CD4-positive, alpha-beta T cell treated with Interferon gamma for 1 hour (primary cell): ENCODE results near the gene GON7.
A peak's percentile ranks its signal among the peaks of the same experiment; 100 is the strongest.
"Not testable (repeated sequence)": the region's sequence is repeated elsewhere in the genome, so short reads cannot be mapped to it uniquely, and the experiment has no call there.

ENCODE experiments used
- DNase-seq: peaks from one replicate; pipeline ENCODE4 v3.0.0-alpha.2; 2020

Gene GON7

GRCh38 chr14:93199031-93199430 lies 7.8 kb downstream of the GON7 start:
- no peak for DNase-seq

GRCh38 chr14:93195316-93195999 lies 11.4 kb downstream of the GON7 start:
- no peak for DNase-seq

GRCh38 chr14:93186956-93187355 lies 19.9 kb downstream of the GON7 start:
- DNase-seq: no peak

- DNase-seq: no peak
These were observed 20.4 kb downstream of the GON7 start for GRCh38 chr14:93186466-93186865.

GRCh38 chr14:93185349-93185720 lies 21.5 kb downstream of the GON7 start:
- DNase-seq: no peak

GRCh38 chr14:93184391-93185348 lies 22.2 kb downstream of the GON7 start, which contains the start of the genes LYSET and MOAP1:
Gene LYSET (plus strand): TSS chr14:93185317. CDS start chr14:93185406, 89 bp downstream.
Gene MOAP1 (minus strand): TSS chr14:93184897. CDS start chr14:93184242, 655 bp downstream.
- DNase-seq: peak; percentile 94

- DNase-seq: no peak
These were observed 23.1 kb downstream of the GON7 start for GRCh38 chr14:93183596-93184317.

- no peak for DNase-seq
These were observed 31.4 kb downstream of the GON7 start for GRCh38 chr14:93175492-93175891.

GRCh38 chr14:93174731-93175130 lies 32.1 kb downstream of the GON7 start:
- not testable (repeated sequence) for DNase-seq

- no peak for DNase-seq
These were observed 32.9 kb downstream of the GON7 start for GRCh38 chr14:93173943-93174395.

GRCh38 chr14:93171376-93171775 lies 35.5 kb downstream of the GON7 start:
- DNase-seq: no peak

- DNase-seq: not testable (repeated sequence)
These were observed 36.7 kb downstream of the GON7 start for GRCh38 chr14:93170141-93170540.

- not testable (repeated sequence) for DNase-seq
These were observed 37.2 kb downstream of the GON7 start for GRCh38 chr14:93169619-93170018.

- DNase-seq: not testable (repeated sequence)
These were observed 38.3 kb downstream of the GON7 start for GRCh38 chr14:93168610-93169009.

GRCh38 chr14:93165271-93166265 lies 41.3 kb downstream of the GON7 start:
- DNase-seq: not testable (repeated sequence)

GRCh38 chr14:93163564-93163963 lies 43.3 kb downstream of the GON7 start:
- no peak for DNase-seq

- no peak for DNase-seq
These were observed 45.4 kb downstream of the GON7 start for GRCh38 chr14:93161411-93161940.

- no peak for DNase-seq
These were observed 46.5 kb downstream of the GON7 start for GRCh38 chr14:93160353-93160801.

GRCh38 chr14:93159625-93160352 lies 47.1 kb downstream of the GON7 start:
- not testable (repeated sequence) for DNase-seq

- DNase-seq: not testable (repeated sequence)
These were observed 48.5 kb downstream of the GON7 start for GRCh38 chr14:93158349-93158748.
